Neural cell (in vitro differentiated cells): ENCODE measurements around the gene CCNQ.

Experiments
- EP300 ChIP-seq: fragments of 450-650 bp; conservative IDR thresholded peaks from 2 replicates; pipeline ENCODE4 v1.6.1; 2014; ENCODE audit warnings: antibody characterized with exemption, mild to moderate bottlenecking, moderate library complexity; ENCODE audit not compliant: poor library complexity, severe bottlenecking
- EZH2 ChIP-seq: fragments of 200-600, 300-800 bp; shearing (Covaris generic), sonication (generic); IDR thresholded peaks from 2 replicates; pipeline ENCODE4 v1.6.1; 2014; ENCODE audit warnings: antibody characterized with exemption, low read length, borderline replicate concordance, mild to moderate bottlenecking; ENCODE audit not compliant: insufficient read depth, poor library complexity, severe bottlenecking
- MXI1 ChIP-seq: fragments of 450-650 bp; conservative IDR thresholded peaks from 2 replicates; pipeline ENCODE4 v1.6.1; 2014; ENCODE audit warnings: antibody characterized with exemption, mild to moderate bottlenecking; ENCODE audit not compliant: poor library complexity, severe bottlenecking
- POLR2AphosphoS5 ChIP-seq: IDR thresholded peaks from 2 replicates; pipeline ENCODE4 v1.6.1; 2012
- RAD21 ChIP-seq: fragments of 450-650 bp; conservative IDR thresholded peaks from 2 replicates; pipeline ENCODE4 v1.6.1; 2014; ENCODE audit warnings: antibody characterized with exemption, mild to moderate bottlenecking, moderate library complexity
- SMC3 ChIP-seq: fragments of 450-650 bp; conservative IDR thresholded peaks from 2 replicates; pipeline ENCODE4 v1.6.1; 2014; ENCODE audit warnings: antibody characterized with exemption, mild to moderate bottlenecking, moderate library complexity; ENCODE audit not compliant: poor library complexity
- TF ChIP-seq, protein P1 (sequence below): fragments of 450-650 bp; IDR thresholded peaks from 2 replicates; pipeline ENCODE4 v1.5.1; 2014; ENCODE audit warnings: antibody characterized with exemption, mild to moderate bottlenecking, moderate library complexity; ENCODE audit not compliant: poor library complexity, severe bottlenecking
- TF ChIP-seq, protein P2 (sequence below): IDR thresholded peaks from 2 replicates; pipeline ENCODE4 v1.6.1; 2012; ENCODE audit warnings: borderline replicate concordance

DNA sequence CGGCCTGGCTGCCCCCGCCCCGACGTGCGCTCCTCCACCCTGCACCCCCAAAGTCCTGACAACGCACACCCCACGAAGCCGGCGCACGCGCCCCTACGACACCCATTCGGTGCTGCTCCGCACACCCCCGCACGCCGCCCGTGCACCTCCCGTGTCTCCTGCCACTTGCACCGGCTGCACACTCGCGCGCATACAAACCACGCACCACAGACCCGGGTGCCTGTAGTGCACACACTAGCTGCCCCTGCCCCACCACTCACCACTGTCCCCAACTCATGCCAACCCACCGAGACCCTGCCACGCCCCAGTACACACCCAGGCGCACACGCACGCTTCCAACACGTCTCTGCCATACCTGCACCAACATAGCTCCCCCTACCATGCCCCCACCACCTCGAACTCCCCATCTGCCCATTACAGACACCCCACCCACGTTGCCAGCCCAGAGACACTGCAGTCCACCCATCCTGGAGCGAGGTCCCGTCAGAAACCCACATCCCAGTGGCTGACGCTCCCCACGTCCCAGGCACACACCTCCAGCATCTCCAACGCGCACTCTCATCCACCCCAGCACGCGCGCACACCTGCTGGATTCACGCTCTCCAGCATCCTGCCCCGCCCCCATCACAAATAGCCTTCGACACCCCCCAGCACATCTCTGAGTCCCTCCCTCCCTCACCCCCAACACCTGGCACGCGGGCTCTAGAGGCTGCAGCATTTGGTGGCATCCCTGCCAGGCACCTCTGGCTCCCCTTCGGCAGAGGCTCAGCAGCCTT, 43.9 kb upstream of the CCNQ start:
- TF ChIP-seq RAD21 (no peak), POLR2AphosphoS5 (no peak), EZH2 (no peak), MXI1 (no peak), EP300 (no peak), SMC3 (no peak)
- TF ChIP-seq, protein P1, sequence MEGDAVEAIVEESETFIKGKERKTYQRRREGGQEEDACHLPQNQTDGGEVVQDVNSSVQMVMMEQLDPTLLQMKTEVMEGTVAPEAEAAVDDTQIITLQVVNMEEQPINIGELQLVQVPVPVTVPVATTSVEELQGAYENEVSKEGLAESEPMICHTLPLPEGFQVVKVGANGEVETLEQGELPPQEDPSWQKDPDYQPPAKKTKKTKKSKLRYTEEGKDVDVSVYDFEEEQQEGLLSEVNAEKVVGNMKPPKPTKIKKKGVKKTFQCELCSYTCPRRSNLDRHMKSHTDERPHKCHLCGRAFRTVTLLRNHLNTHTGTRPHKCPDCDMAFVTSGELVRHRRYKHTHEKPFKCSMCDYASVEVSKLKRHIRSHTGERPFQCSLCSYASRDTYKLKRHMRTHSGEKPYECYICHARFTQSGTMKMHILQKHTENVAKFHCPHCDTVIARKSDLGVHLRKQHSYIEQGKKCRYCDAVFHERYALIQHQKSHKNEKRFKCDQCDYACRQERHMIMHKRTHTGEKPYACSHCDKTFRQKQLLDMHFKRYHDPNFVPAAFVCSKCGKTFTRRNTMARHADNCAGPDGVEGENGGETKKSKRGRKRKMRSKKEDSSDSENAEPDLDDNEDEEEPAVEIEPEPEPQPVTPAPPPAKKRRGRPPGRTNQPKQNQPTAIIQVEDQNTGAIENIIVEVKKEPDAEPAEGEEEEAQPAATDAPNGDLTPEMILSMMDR = no peak
- TF ChIP-seq, protein P2, sequence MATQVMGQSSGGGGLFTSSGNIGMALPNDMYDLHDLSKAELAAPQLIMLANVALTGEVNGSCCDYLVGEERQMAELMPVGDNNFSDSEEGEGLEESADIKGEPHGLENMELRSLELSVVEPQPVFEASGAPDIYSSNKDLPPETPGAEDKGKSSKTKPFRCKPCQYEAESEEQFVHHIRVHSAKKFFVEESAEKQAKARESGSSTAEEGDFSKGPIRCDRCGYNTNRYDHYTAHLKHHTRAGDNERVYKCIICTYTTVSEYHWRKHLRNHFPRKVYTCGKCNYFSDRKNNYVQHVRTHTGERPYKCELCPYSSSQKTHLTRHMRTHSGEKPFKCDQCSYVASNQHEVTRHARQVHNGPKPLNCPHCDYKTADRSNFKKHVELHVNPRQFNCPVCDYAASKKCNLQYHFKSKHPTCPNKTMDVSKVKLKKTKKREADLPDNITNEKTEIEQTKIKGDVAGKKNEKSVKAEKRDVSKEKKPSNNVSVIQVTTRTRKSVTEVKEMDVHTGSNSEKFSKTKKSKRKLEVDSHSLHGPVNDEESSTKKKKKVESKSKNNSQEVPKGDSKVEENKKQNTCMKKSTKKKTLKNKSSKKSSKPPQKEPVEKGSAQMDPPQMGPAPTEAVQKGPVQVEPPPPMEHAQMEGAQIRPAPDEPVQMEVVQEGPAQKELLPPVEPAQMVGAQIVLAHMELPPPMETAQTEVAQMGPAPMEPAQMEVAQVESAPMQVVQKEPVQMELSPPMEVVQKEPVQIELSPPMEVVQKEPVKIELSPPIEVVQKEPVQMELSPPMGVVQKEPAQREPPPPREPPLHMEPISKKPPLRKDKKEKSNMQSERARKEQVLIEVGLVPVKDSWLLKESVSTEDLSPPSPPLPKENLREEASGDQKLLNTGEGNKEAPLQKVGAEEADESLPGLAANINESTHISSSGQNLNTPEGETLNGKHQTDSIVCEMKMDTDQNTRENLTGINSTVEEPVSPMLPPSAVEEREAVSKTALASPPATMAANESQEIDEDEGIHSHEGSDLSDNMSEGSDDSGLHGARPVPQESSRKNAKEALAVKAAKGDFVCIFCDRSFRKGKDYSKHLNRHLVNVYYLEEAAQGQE = no peak
